OCI-LY3 (cell line): ENCODE data around the gene SAMD15.
"Not testable (repeated sequence)": the region's sequence is repeated elsewhere in the genome, so short reads cannot be mapped to it uniquely, and the experiment has no call there.

Experiments
- CTCF ChIP-seq: fragments of 200-600, 300-600 bp; sonication (generic); IDR thresholded peaks from 2 replicates; pipeline ENCODE4 v1.5.1; 2014; ENCODE audit warnings: antibody characterized with exemption, low read length, low read depth
- EZH2phosphoT487 ChIP-seq: fragments of 200-600 bp; shearing (Covaris generic); IDR thresholded peaks from 2 replicates; pipeline ENCODE4 v1.6.1; 2018; ENCODE audit warnings: antibody characterized with exemption, mixed run types, low read depth

GRCh38 chr14:77416098-77416497 lies 38.9 kb downstream of the SAMD15 start:
- not testable (repeated sequence) for TF ChIP-seq CTCF, EZH2phosphoT487
